ENCODE data around the gene KPNA3. TPM values are rescaled to one million over a fixed set of nuclear protein-coding genes. Genes with fewer than 3 reads are reported as not detected.
"Not testable (repeated sequence)": the region's sequence is repeated elsewhere in the genome, so short reads cannot be mapped to it uniquely, and the experiment has no call there.

The KPNA3 gene
- total RNA-seq, 1 experiment from 2014 or later: 14.4 TPM

DNA sequence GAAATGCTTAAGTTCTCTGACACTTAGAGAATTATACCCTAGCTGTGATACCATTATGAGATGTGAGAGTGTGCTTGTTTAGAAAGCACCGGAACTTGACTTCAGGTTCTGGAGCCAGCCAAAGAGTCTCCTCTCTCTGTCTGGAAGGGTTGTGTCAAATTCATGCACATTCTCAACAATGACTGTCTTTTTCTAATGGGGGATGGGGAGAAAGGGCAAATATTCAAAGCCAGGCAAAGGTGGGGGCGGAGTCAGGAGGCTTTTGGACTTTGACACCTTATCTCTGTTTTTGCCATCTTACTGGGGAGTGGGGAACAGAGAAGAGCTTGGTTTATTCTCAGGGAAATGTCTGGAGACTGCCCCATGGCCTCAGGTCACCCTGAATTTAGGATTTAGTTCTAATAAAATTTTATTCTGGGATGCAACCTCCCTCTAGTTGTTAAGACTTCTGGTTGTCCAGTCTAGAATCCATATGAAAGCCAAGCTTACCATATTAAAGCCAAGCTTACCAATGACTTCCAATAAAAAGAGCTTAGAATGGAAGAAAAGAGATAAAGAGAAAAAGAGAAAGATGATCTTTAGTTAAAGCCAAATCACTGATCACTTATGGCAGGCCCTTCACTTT is 28.2 kb upstream of the KPNA3 start:
- no peak overlapping the region for H3K4me2 ChIP-seq (ENCODE audit: low read length)
- H3K79me2 ChIP-seq (ENCODE audit: low read length): no peaks in the 10 kb centered on the region
- no peaks in the 10 kb centered on the region for H3K4me1 ChIP-seq (ENCODE audit: insufficient read depth, low read length)
- H2AFZ ChIP-seq (ENCODE audit: low read length): no peak overlapping the region
- ATAC-seq: no peak
- no peaks in the 10 kb centered on the region for H3K9me2 ChIP-seq (replicated peaks; ENCODE audit: low read length)
- no peak for TF ChIP-seq EZH2phosphoT487 (IDR thresholded peaks at IDR 0.05; ENCODE audit: borderline replicate concordance, low read length)
- no peak for TF ChIP-seq EZH2 (IDR thresholded peaks at IDR 0.05; ENCODE audit: low read length, unreplicated experiment)
- TF ChIP-seq, protein P1, sequence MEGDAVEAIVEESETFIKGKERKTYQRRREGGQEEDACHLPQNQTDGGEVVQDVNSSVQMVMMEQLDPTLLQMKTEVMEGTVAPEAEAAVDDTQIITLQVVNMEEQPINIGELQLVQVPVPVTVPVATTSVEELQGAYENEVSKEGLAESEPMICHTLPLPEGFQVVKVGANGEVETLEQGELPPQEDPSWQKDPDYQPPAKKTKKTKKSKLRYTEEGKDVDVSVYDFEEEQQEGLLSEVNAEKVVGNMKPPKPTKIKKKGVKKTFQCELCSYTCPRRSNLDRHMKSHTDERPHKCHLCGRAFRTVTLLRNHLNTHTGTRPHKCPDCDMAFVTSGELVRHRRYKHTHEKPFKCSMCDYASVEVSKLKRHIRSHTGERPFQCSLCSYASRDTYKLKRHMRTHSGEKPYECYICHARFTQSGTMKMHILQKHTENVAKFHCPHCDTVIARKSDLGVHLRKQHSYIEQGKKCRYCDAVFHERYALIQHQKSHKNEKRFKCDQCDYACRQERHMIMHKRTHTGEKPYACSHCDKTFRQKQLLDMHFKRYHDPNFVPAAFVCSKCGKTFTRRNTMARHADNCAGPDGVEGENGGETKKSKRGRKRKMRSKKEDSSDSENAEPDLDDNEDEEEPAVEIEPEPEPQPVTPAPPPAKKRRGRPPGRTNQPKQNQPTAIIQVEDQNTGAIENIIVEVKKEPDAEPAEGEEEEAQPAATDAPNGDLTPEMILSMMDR (conservative IDR thresholded peaks at IDR 0.05; ENCODE audit: low read depth, low read length): no peak
- ChIA-PET CTCF (no interaction called here), POLR2A (ENCODE audit: unreplicated experiment) (no interaction called here)
- H4K20me1 ChIP-seq (ENCODE audit: low read length): no peaks in the 10 kb centered on the region
- BruUV-seq (replicated peaks): no TSS peak
- no peaks in the 10 kb centered on the region for H3K36me3 ChIP-seq (ENCODE audit: low read depth, low read length)
- no peak overlapping the region for H3K27ac ChIP-seq (ENCODE audit: low read length)
- no peaks in the 10 kb centered on the region for H3K27me3 ChIP-seq (ENCODE audit: low read length)
- H3K9ac ChIP-seq (ENCODE audit: low read length): no peak overlapping the region
- intact Hi-C loops (cut with micrococcal nuclease): no loop called here
- no peak overlapping the region for H3K4me3 ChIP-seq (ENCODE audit: low read length)
- no peaks in the 10 kb centered on the region for H3F3A ChIP-seq (ENCODE audit: low read length, unreplicated experiment)
- no peak for DNase-seq
- no peaks in the 10 kb centered on the region for H3K9me3 ChIP-seq (ENCODE audit: low read length)

- DNase-seq; H3K4me1 ChIP-seq (ENCODE audit: insufficient read depth, low read length); H3K27me3 ChIP-seq (ENCODE audit: low read length); H3K36me3 ChIP-seq (ENCODE audit: low read depth, low read length); H3K79me2 ChIP-seq (ENCODE audit: low read length); H2AFZ ChIP-seq (ENCODE audit: low read length); H3F3A ChIP-seq (ENCODE audit: low read length, unreplicated experiment); H3K9ac ChIP-seq (ENCODE audit: low read length); H3K27ac ChIP-seq (ENCODE audit: low read length); H3K9me2 ChIP-seq (replicated peaks; ENCODE audit: low read length); CTCF ChIA-PET; ATAC-seq; intact Hi-C loops (cut with micrococcal nuclease); H3K4me2 ChIP-seq (ENCODE audit: low read length); H3K4me3 ChIP-seq (ENCODE audit: low read length); BruUV-seq (replicated peaks); H3K9me3 ChIP-seq (ENCODE audit: low read length); H4K20me1 ChIP-seq (ENCODE audit: low read length); POLR2A ChIA-PET (ENCODE audit: unreplicated experiment): not testable (repeated sequence)
Observed at GRCh38 chr13:49816047-49816446, 23.6 kb upstream of the KPNA3 start.

- Histone ChIP-seq H3K9ac (ENCODE audit: low read length) (no peak overlapping the region), H3F3A (ENCODE audit: low read length, unreplicated experiment) (no peaks in the 10 kb centered on the region), H3K36me3 (ENCODE audit: low read depth, low read length) (no peaks in the 10 kb centered on the region), H3K27me3 (ENCODE audit: low read length) (no peaks in the 10 kb centered on the region), H3K79me2 (ENCODE audit: low read length) (no peaks in the 10 kb centered on the region), H4K20me1 (ENCODE audit: low read length) (no peaks in the 10 kb centered on the region), H3K9me3 (ENCODE audit: low read length) (no peaks in the 10 kb centered on the region), H3K9me2 (replicated peaks; ENCODE audit: low read length) (no peaks in the 10 kb centered on the region), H3K4me2 (ENCODE audit: low read length) (no peak overlapping the region), H3K4me1 (ENCODE audit: insufficient read depth, low read length) (no peaks in the 10 kb centered on the region), H2AFZ (ENCODE audit: low read length) (no peak overlapping the region), H3K27ac (ENCODE audit: low read length) (no peak overlapping the region), H3K4me3 (ENCODE audit: low read length) (no peak overlapping the region)
- ChIA-PET POLR2A (ENCODE audit: unreplicated experiment) (no interaction called here), CTCF (no interaction called here)
- DNase-seq (peak; percentile 27), ATAC-seq (peak; percentile 75)
- intact Hi-C loops (cut with micrococcal nuclease): no loop called here
- no peak for TF ChIP-seq EZH2phosphoT487 (IDR thresholded peaks at IDR 0.05; ENCODE audit: borderline replicate concordance, low read length)
- no peak for TF ChIP-seq EZH2 (IDR thresholded peaks at IDR 0.05; ENCODE audit: low read length, unreplicated experiment)
- TF ChIP-seq, protein P1 (conservative IDR thresholded peaks at IDR 0.05; ENCODE audit: low read depth, low read length): no peak
- BruUV-seq (replicated peaks): no TSS peak
Observed at GRCh38 chr13:49814551-49815270, 22.2 kb upstream of the KPNA3 start.
